HL-60 (cell line): ENCODE data around the gene PIP5K1C.

Experiments used
- DNase-seq, 2 experiments: peaks; one replicate each; pipeline ENCODE4 v3.0.0-alpha.2; 2010 to 2020; ENCODE audit warnings: low read depth in 1 of 2, low spot score in 1 of 2
- H3K27ac ChIP-seq: fragments of 250-450 bp; sonication (Bioruptor Pico); replicated peaks from 2 replicates; pipeline ENCODE4 v1.5.1; 2020; ENCODE audit warnings: mild to moderate bottlenecking, moderate library complexity
- H3K27me3 ChIP-seq: fragments of 250-450 bp; sonication (Bioruptor Pico); 2 replicates; pipeline ENCODE4 v1.5.1; 2021; ENCODE audit warnings: mild to moderate bottlenecking, moderate library complexity; ENCODE audit not compliant: insufficient read depth, poor library complexity, severe bottlenecking
- H3K4me3 ChIP-seq: replicated peaks from 2 replicates; pipeline ENCODE4 v1.5.1; 2011; ENCODE audit warnings: mild to moderate bottlenecking, control low read depth, low read length; ENCODE audit not compliant: insufficient read depth
- GABPA ChIP-seq: IDR thresholded peaks from 2 replicates; pipeline ENCODE4 v1.6.1; 2012; ENCODE audit warnings: low read depth
- POLR2AphosphoS5 ChIP-seq: IDR thresholded peaks from 2 replicates; pipeline ENCODE4 v1.6.1; 2012; ENCODE audit warnings: low read depth
- SPI1 ChIP-seq: IDR thresholded peaks from 2 replicates; pipeline ENCODE4 v1.6.1; 2012; ENCODE audit warnings: low read depth, mild to moderate bottlenecking, borderline replicate concordance
- TF ChIP-seq, protein P1 (sequence below): IDR thresholded peaks from one replicate; pipeline ENCODE4 v1.5.1; 2011; ENCODE audit warnings: low read length, control low read depth, inconsistent platforms; ENCODE audit not compliant: insufficient read depth
- TF ChIP-seq, protein P2 (sequence below): IDR thresholded peaks from 2 replicates; pipeline ENCODE4 v1.6.1; 2012; ENCODE audit warnings: low read depth; ENCODE audit not compliant: insufficient replicate concordance

PIP5K1C gene

DNA sequence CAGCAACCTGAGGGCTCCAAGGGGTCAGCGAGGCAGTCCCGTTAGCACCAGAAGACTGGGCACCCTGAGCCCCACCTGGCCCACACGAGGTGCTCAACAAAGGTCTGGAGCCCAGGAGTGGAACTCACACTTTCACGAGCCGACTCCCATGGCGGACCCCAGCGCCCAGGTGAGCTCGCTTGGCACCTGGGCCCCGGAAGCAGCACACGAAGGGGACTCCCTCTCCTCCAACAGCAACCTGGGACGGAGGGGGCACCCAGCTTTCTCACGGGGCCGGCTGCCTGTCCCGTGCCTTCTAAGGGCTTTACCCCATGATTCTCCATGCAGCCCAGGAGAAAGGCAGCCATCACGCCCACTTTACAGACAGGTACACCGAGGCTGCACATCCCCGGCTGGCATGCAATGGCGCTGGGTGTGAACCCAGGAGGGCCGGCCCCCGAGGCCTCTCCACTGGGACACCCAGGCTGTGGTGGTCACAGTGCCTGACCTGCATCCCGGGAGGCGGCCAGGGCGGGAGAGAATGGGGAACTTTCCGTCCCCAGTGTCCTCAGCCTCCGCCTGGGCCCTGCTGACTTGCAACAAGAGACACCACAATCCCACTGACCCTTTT, 5.0 kb downstream of the PIP5K1C start:
- DNase-seq = no peak
- Histone ChIP-seq H3K4me3 (no peak overlapping the region), H3K27ac (no peak overlapping the region), H3K27me3 (no peaks in the 10 kb centered on the region)
- TF ChIP-seq, protein P1, sequence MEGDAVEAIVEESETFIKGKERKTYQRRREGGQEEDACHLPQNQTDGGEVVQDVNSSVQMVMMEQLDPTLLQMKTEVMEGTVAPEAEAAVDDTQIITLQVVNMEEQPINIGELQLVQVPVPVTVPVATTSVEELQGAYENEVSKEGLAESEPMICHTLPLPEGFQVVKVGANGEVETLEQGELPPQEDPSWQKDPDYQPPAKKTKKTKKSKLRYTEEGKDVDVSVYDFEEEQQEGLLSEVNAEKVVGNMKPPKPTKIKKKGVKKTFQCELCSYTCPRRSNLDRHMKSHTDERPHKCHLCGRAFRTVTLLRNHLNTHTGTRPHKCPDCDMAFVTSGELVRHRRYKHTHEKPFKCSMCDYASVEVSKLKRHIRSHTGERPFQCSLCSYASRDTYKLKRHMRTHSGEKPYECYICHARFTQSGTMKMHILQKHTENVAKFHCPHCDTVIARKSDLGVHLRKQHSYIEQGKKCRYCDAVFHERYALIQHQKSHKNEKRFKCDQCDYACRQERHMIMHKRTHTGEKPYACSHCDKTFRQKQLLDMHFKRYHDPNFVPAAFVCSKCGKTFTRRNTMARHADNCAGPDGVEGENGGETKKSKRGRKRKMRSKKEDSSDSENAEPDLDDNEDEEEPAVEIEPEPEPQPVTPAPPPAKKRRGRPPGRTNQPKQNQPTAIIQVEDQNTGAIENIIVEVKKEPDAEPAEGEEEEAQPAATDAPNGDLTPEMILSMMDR = no peak
- TF ChIP-seq, protein P2, sequence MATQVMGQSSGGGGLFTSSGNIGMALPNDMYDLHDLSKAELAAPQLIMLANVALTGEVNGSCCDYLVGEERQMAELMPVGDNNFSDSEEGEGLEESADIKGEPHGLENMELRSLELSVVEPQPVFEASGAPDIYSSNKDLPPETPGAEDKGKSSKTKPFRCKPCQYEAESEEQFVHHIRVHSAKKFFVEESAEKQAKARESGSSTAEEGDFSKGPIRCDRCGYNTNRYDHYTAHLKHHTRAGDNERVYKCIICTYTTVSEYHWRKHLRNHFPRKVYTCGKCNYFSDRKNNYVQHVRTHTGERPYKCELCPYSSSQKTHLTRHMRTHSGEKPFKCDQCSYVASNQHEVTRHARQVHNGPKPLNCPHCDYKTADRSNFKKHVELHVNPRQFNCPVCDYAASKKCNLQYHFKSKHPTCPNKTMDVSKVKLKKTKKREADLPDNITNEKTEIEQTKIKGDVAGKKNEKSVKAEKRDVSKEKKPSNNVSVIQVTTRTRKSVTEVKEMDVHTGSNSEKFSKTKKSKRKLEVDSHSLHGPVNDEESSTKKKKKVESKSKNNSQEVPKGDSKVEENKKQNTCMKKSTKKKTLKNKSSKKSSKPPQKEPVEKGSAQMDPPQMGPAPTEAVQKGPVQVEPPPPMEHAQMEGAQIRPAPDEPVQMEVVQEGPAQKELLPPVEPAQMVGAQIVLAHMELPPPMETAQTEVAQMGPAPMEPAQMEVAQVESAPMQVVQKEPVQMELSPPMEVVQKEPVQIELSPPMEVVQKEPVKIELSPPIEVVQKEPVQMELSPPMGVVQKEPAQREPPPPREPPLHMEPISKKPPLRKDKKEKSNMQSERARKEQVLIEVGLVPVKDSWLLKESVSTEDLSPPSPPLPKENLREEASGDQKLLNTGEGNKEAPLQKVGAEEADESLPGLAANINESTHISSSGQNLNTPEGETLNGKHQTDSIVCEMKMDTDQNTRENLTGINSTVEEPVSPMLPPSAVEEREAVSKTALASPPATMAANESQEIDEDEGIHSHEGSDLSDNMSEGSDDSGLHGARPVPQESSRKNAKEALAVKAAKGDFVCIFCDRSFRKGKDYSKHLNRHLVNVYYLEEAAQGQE = no peak
- no peak for TF ChIP-seq GABPA
- TF ChIP-seq SPI1 = no peak
- TF ChIP-seq POLR2AphosphoS5 = no peak

DNA sequence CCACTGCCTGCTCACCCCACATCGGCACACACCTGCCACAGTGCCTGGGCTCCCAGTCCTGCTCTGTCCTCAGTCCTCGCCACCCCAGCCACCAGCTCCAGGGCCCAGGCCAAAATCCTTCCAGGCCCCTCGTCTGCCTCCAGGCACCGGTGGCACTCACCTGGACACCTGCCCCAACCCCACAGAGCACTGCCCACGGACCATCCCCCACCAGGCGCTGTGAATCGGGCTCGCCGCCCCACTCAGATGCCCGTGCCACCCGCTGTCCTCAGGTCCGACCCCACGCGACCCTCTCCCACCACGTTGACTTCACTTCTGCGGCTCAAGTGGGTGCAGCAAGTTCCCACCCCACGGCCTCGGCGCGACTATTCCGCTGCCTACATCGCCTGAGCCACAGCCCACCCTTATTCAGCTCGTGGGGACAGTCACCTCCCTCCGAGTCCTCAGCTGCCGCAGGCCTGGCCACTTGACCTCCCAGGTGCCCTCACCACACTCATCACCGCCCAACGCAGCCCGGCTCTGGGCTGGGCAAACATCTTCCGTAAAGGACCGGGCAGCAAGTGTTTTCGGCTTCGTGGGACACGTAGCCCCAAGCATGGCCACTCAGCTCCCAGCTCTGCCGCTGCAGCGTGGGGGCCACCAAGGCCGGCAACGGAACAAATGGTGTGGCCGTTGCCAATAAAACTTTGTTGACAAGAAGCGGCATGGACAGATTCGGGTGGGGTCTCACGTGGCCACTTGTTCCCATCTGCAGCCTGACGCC, 5.7 kb downstream of the PIP5K1C start:
- no peak for DNase-seq

More for the DNA sequence above, 5.7 kb downstream of the PIP5K1C start:
- no peak for TF ChIP-seq GABPA
- TF ChIP-seq POLR2AphosphoS5 = no peak
- no peak for TF ChIP-seq SPI1
- TF ChIP-seq, protein P2 = no peak
- TF ChIP-seq, protein P1 = no peak
- H3K27me3 ChIP-seq = no peaks in the 10 kb centered on the region
- no peak overlapping the region for H3K4me3 ChIP-seq
- no peak overlapping the region for H3K27ac ChIP-seq
